Transverse colon (tissue), 4 donors: ENCODE data around the gene C1orf226. TPM values are rescaled to one million over a fixed set of nuclear protein-coding genes. Genes with fewer than 3 reads are reported as not detected.

ENCODE experiments used
- DNase-seq: peaks from one replicate; pipeline ENCODE4 v3.0.0-alpha.2; 2019
- H3K27ac ChIP-seq, 4 donors: fragments of 200-600 bp; sonication (generic); 2 replicates each; pipeline ENCODE4 v1.5.1; 2016 to 2018; ENCODE audit warnings: inconsistent platforms in 4 of 4
- H3K27me3 ChIP-seq: fragments of 200-600 bp; sonication (generic); 2 replicates; pipeline ENCODE4 v1.5.1; 2017; ENCODE audit warnings: inconsistent platforms
- H3K36me3 ChIP-seq, 4 donors: fragments of 200-600 bp; sonication (generic); 2 replicates each; pipeline ENCODE4 v1.5.1; 2017 to 2019; ENCODE audit warnings: inconsistent platforms in 4 of 4
- H3K4me1 ChIP-seq, 4 donors: fragments of 200-600 bp; sonication (generic); 2 replicates each; pipeline ENCODE4 v1.5.1; 2017 to 2020; ENCODE audit warnings: inconsistent platforms in 4 of 4
- H3K4me3 ChIP-seq, 4 donors: fragments of 200-600 bp; sonication (generic); 1 replicate in 1 of 4; 2 replicates in 3 of 4; pipeline versions ENCODE4 v1.5.1 to v1.6.1; 2017 to 2019; ENCODE audit warnings: inconsistent platforms in 4 of 4
- H3K9me3 ChIP-seq, 2 donors: fragments of 200-600 bp; sonication (generic); 2 replicates each; pipeline ENCODE4 v1.5.1; 2017 to 2019; ENCODE audit warnings: inconsistent platforms in 2 of 2
- EP300 ChIP-seq: sonication (generic); formaldehyde crosslinking; IDR thresholded peaks from one replicate; pipeline ENCODE4 v1.6.1; 2017; ENCODE audit warnings: antibody characterized with exemption, low read depth
- POLR2A ChIP-seq: fragments of 450-650 bp; IDR thresholded peaks from one replicate; pipeline ENCODE4 v1.6.1; 2016; ENCODE audit warnings: antibody characterized with exemption, mild to moderate bottlenecking, moderate library complexity
- POLR2AphosphoS5 ChIP-seq, 3 donors: sonication (generic); formaldehyde crosslinking; IDR thresholded peaks; one replicate each; pipeline ENCODE4 v1.6.1; 2016; ENCODE audit warnings: antibody characterized with exemption in 3 of 3
- WGBS, 2 donors: methylation state at CpG; one replicate each; pipeline ENCODE4 v1.1.5; 2018; ENCODE audit warnings: low coverage in 1 of 2; 5-methylcytosine and 5-hydroxymethylcytosine counted together
- in situ Hi-C, 4 donors: fragments of 200-750 bp; cut with MboI; loops; one replicate each; pipeline versions ENCODE4 v1.15.0 to v1.15.1; 2017; ENCODE audit warnings: low sequenced_read_pairs in 3 of 4, low pct_ligation_motif_present in 1 of 4, low pct_unique_long_range_greater_than_20kb in 1 of 4
- intact Hi-C: fragments of 100-400 bp; cut with DNase I; formaldehyde crosslinking; loops from one replicate; pipeline ENCODE4 v1.15.1; 2023; ENCODE audit warnings: low total_unique reads
- total RNA-seq, 4 donors: library from RNA; depleted of rRNA; stranded (reverse); fragments of >200 nt; gene quantifications; one replicate each; pipeline ENCODE4 v1.1.0, GENCODE V29; 2016
- TF ChIP-seq, protein P1 (sequence below), 5 experiments: fragments of 200-600 bp in 3 of 5; fragments of 450-650 bp in 2 of 5; sonication (generic) in 3 of 5; IDR thresholded peaks; 1 replicate in 2 of 5; 2 replicates in 3 of 5; pipeline ENCODE4 v1.5.1; 2016 to 2017; ENCODE audit warnings: antibody characterized with exemption in 5 of 5, inconsistent platforms in 3 of 5, mild to moderate bottlenecking in 2 of 5, moderate library complexity in 1 of 5

C1orf226 gene, protein sequence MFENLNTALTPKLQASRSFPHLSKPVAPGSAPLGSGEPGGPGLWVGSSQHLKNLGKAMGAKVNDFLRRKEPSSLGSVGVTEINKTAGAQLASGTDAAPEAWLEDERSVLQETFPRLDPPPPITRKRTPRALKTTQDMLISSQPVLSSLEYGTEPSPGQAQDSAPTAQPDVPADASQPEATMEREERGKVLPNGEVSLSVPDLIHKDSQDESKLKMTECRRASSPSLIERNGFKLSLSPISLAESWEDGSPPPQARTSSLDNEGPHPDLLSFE
- total RNA-seq: 10 to 100 TPM; 13.1 to 20.3 (median 16.7) TPM

DNA sequence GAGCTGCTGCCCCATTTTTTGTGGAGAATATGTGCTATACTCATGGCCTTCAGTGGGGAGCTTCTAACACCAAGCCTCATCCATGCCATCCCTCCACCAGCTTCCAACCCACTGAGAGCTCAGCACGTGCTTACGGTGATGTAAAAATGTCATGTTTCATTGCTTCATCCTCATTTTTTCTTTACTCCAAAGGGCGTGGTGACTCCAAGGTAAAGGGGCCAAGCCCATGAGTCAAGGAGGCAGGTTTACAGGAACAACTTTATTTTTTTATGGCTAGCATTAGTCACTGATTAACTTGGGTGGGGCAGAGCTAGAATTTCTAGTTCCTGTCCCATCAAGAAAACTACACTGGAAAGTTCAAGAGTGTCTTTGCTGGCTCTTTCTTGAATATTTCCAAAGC, at the start of gene C1orf226:
Gene C1orf226, plus strand, starts transcription at position 346 of the 400 bp plus-strand sequence. CDS start 174 bp downstream, outside the sequence.
- no peaks in the 10 kb centered on the region for H3K36me3 ChIP-seq
- in situ Hi-C loops (loop anchor here in 2 of 4 donors (10.0 to 25.0 kb wide), 2 partner anchors 327 to 594 kb away; no protein-coding TSS in a partner anchor), intact Hi-C loops (no loop called here)
- peak within 1 kb of the TSS in 2 of 4 donors; percentile 8 to 17 for H3K4me3 ChIP-seq
- H3K4me1 ChIP-seq: peaks cover 16 to 29% (median 21%) of the 10 kb centered on the region in 4 donors
- peak in 2 of 3 donors; percentile 47 to 60 for TF ChIP-seq POLR2AphosphoS5 (IDR thresholded peaks at IDR 0.05)
- TF ChIP-seq EP300: peak; percentile 13
- TF ChIP-seq, protein P1, sequence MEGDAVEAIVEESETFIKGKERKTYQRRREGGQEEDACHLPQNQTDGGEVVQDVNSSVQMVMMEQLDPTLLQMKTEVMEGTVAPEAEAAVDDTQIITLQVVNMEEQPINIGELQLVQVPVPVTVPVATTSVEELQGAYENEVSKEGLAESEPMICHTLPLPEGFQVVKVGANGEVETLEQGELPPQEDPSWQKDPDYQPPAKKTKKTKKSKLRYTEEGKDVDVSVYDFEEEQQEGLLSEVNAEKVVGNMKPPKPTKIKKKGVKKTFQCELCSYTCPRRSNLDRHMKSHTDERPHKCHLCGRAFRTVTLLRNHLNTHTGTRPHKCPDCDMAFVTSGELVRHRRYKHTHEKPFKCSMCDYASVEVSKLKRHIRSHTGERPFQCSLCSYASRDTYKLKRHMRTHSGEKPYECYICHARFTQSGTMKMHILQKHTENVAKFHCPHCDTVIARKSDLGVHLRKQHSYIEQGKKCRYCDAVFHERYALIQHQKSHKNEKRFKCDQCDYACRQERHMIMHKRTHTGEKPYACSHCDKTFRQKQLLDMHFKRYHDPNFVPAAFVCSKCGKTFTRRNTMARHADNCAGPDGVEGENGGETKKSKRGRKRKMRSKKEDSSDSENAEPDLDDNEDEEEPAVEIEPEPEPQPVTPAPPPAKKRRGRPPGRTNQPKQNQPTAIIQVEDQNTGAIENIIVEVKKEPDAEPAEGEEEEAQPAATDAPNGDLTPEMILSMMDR (IDR thresholded peaks at IDR 0.05): no peak
- peak; percentile 31 for TF ChIP-seq POLR2A
- WGBS, 2 donors: 63 to 94% methylated on average over 3 of the region's 3 CpGs
- peak within 1 kb of the TSS; percentile 92 to 94 (median 92) for H3K27ac ChIP-seq
- H3K27me3 ChIP-seq: no peaks in the 10 kb centered on the region
- no peaks in the 10 kb centered on the region for H3K9me3 ChIP-seq
- DNase-seq: peak; percentile 46

DNA sequence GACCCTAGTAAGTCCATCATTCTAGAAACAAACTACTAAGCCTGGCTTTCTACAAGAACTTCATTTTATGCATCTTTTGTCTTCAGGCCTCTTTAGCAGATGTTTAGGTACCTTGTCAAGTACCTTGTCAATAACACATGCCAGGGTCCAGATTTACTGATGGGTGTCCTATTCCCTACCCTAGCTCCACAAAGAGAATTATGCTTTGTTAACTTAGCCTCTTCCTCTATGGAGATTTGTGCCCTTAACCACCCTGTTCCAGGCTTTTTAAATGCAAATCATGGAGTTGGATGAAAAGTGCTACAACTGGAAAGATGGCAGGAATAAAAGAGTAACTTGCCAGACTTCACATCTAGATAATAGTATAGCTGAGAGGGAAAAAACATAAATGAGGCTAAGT, 47.5 kb upstream of the C1orf226 start:
- Histone ChIP-seq H3K27ac (no peak overlapping the region), H3K4me3 (no peak overlapping the region)

DNA sequence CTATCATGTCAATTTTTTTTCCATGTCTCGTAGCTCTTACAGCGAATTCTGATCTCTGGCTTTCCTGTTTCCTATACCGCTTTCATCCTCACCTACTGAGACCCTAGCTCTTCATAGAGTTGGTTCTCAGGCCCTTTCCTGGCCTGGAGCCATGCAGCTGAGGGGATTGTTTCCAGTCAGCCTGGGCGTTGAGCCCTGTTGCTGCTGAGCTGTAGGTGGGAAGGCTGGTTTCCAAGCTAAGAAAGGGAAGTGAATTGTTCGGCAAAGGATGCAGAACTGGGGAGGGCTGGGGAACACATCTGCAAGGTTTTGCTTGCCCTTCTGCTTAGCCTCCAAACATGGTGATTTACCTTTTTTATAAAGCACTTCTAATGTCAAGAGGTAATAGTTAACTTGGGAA, 46.4 kb upstream of the C1orf226 start:
- WGBS, 2 donors: 81 to 100% methylated on average over 1 to 5 of the region's 5 CpGs
- DNase-seq: no peak
- TF ChIP-seq POLR2A (no peak), EP300 (no peak), POLR2AphosphoS5 (IDR thresholded peaks at IDR 0.05) (no peak)
- TF ChIP-seq, protein P1 (IDR thresholded peaks at IDR 0.05): no peak
- Histone ChIP-seq H3K36me3 (no peaks in the 10 kb centered on the region), H3K4me3 (no peak overlapping the region), H3K9me3 (no peaks in the 10 kb centered on the region), H3K4me1 (no peaks in the 10 kb centered on the region), H3K27me3 (no peaks in the 10 kb centered on the region), H3K27ac (no peak overlapping the region)
- intact Hi-C loops (no loop called here), in situ Hi-C loops (no loop called here)

More for the DNA sequence above, 47.5 kb upstream of the C1orf226 start:
- TF ChIP-seq, protein P1 (IDR thresholded peaks at IDR 0.05): no peak
- no peak for TF ChIP-seq POLR2AphosphoS5 (IDR thresholded peaks at IDR 0.05)
- no peak for TF ChIP-seq POLR2A
- TF ChIP-seq EP300: no peak
- intact Hi-C loops: no loop called here
- no peaks in the 10 kb centered on the region for H3K36me3 ChIP-seq
- no peaks in the 10 kb centered on the region for H3K9me3 ChIP-seq
- in situ Hi-C loops: no loop called here
- H3K27me3 ChIP-seq: no peaks in the 10 kb centered on the region
- H3K4me1 ChIP-seq: no peaks in the 10 kb centered on the region
- no peak for DNase-seq

DNA sequence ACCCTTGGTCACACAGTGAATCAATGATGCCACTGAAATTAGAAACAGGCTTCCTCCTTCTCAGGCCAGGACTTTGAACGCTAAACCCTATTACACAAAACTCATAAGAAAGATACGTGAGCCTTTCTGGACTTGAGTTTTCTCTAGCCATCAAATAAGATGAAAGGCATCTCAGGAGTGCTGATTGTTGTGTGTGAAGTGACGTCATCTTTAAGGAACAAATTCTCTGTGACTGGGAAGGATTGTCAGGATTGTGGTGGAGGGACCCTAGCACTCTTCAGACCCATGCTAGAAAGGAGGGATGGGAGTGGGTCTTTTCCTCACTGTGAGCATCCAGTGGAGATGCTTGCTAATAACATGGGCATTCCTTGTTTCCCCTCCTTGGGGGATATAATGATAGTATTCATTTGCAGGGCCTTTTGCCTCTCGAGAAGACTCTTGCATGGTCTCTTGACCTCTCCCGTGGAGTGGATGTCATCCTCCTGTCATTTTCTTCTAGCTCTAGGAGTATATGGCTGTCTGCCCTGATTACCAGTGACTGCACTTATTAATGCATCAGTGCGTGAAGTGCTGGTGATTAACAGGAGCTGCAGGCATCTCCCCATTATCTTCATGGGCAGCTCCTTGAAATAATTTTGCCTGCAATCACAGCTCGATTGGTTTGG, 44.8 kb upstream of the C1orf226 start:
- Histone ChIP-seq H3K9me3 (no peaks in the 10 kb centered on the region), H3K4me3 (no peak overlapping the region), H3K27me3 (no peaks in the 10 kb centered on the region), H3K36me3 (no peaks in the 10 kb centered on the region), H3K4me1 (no peaks in the 10 kb centered on the region), H3K27ac (no peak overlapping the region)
- no peak for DNase-seq
- WGBS, 2 donors: 80 to 95% methylated on average over 4 to 7 of the region's 7 CpGs
- no peak for TF ChIP-seq POLR2A
- TF ChIP-seq, protein P1 (IDR thresholded peaks at IDR 0.05): no peak
- no peak for TF ChIP-seq EP300
- TF ChIP-seq POLR2AphosphoS5 (IDR thresholded peaks at IDR 0.05): no peak
- in situ Hi-C loops (no loop called here), intact Hi-C loops (no loop called here)
